ENCODE measurements around the gene EBLN1. TPM values are rescaled to one million over a fixed set of nuclear protein-coding genes. Genes with fewer than 3 reads are reported as not detected.
A peak's percentile ranks its signal among the peaks of the same experiment; 100 is the strongest.
"Not testable (repeated sequence)": the region's sequence is repeated elsewhere in the genome, so short reads cannot be mapped to it uniquely, and the experiment has no call there.

Gene EBLN1
- total RNA-seq, 1 experiment from 2014 or later, result not detected

GRCh38 chr10:22228167-22228938 is 10.5 kb upstream of the EBLN1 start:
- DNase-seq (ENCODE audit: low spot score), result no peak

GRCh38 chr10:22226599-22226998 is 8.8 kb upstream of the EBLN1 start:
- no peak for DNase-seq (ENCODE audit: low spot score)

- no peak for DNase-seq (ENCODE audit: low spot score)
These were observed 4.7 kb upstream of the EBLN1 start for GRCh38 chr10:22222236-22223190.

- no peak for DNase-seq (ENCODE audit: low spot score)
These were observed 1.5 kb upstream of the EBLN1 start for GRCh38 chr10:22219308-22219707.

GRCh38 chr10:22218448-22218847 is 633 bp upstream of the EBLN1 start:
- DNase-seq (ENCODE audit: low spot score), result peak; percentile 8

GRCh38 chr10:22217084-22217483 is 731 bp downstream of the EBLN1 start:
- DNase-seq (ENCODE audit: low spot score), result not testable (repeated sequence)

GRCh38 chr10:22210267-22210666 is 7.5 kb downstream of the EBLN1 start:
- no peak for DNase-seq (ENCODE audit: low spot score)

GRCh38 chr10:22193945-22194344 is 23.9 kb downstream of the EBLN1 start:
- no peak for DNase-seq (ENCODE audit: low spot score)

GRCh38 chr10:22185586-22185985 is 32.2 kb downstream of the EBLN1 start:
- no peak for DNase-seq (ENCODE audit: low spot score)

GRCh38 chr10:22183771-22184461 is 33.9 kb downstream of the EBLN1 start:
- no peak for DNase-seq (ENCODE audit: low spot score)

GRCh38 chr10:22180724-22181123 is 37.1 kb downstream of the EBLN1 start:
- DNase-seq (ENCODE audit: low spot score), result no peak

- DNase-seq (ENCODE audit: low spot score), result no peak
These were observed 43.4 kb downstream of the EBLN1 start for GRCh38 chr10:22174442-22174841.

- no peak for DNase-seq (ENCODE audit: low spot score)
These were observed 46.7 kb downstream of the EBLN1 start for GRCh38 chr10:22171131-22171530.

GRCh38 chr10:22170582-22170981 is 47.2 kb downstream of the EBLN1 start:
- no peak for DNase-seq (ENCODE audit: low spot score)

- DNase-seq (ENCODE audit: low spot score), result no peak
These were observed 57.8 kb downstream of the EBLN1 start for GRCh38 chr10:22159979-22160378.

- no peak for DNase-seq (ENCODE audit: low spot score)
These were observed 58.6 kb downstream of the EBLN1 start for GRCh38 chr10:22159180-22159579.

Other genes with a start within 250 kb of the EBLN1 start
- gene DNAJC1, start 214.3 kb downstream of the EBLN1 start, total RNA-seq (2014; rRNA removed; shearing (Covaris generic)), result 22.0 and 26.5 TPM in 2 replicates
- 12.4 and 13.4 TPM in 2 replicates for gene COMMD3, start 98.4 kb upstream of the EBLN1 start, total RNA-seq (2014; rRNA removed; shearing (Covaris generic))
- gene BMI1, start 103.1 kb upstream of the EBLN1 start, total RNA-seq (2014; rRNA removed; shearing (Covaris generic)), result 17.6 and 19.5 TPM in 2 replicates
- not detected in 2 replicates for gene SPAG6, start 127.5 kb upstream of the EBLN1 start, total RNA-seq (2014; rRNA removed; shearing (Covaris generic))